ENCODE results near the gene ERGIC1. TPM values are rescaled to one million over a fixed set of nuclear protein-coding genes. Genes with fewer than 3 reads are reported as not detected.

The ERGIC1 gene
- total RNA-seq, 1 donor from 2014 or later, result 99.1 TPM

DNA sequence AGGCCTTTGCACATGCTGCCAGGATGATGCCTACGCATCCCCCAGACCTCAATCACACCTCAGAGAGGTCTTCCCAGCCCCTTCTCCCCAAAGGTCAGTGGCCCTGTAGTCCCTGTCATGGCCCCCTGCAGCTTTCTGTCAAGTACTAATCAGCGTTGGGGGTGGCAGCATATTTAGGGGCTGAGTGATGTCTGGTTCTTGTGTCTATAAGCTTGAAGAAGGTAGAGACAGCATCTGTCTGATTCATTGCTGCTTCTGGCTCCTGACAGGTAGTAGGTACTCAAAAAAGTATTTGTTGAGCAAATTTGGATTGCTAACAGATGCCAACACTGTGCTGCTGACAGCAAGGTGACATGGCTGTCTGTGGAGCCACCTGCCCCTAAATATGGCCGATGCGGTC lies 73.6 kb downstream of the ERGIC1 start:
- DNase-seq (ENCODE audit: low read depth), result no peak

DNA sequence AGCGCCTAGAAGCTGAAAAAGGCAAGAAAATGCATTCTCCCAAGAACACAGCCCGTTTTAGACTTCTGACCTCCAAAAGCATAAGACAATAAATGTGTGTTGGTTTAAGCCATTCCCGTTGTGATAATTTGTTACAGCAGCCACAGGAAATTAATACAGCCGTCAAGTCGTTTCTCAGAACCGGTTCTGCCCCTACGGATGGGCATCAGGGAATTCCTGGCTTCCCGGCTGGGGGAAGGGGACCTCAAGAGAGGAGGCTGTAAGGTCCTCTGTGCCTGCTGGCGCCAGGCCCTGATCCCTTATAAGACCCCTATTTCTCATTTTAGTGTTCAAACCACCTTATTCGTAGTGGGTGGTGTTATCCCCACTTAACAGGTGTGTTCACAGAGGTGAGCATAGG lies 74.6 kb downstream of the ERGIC1 start:
- no peak overlapping the region for H3K4me3 ChIP-seq (ENCODE audit: low read depth, low read length)
- TF ChIP-seq, protein P1, sequence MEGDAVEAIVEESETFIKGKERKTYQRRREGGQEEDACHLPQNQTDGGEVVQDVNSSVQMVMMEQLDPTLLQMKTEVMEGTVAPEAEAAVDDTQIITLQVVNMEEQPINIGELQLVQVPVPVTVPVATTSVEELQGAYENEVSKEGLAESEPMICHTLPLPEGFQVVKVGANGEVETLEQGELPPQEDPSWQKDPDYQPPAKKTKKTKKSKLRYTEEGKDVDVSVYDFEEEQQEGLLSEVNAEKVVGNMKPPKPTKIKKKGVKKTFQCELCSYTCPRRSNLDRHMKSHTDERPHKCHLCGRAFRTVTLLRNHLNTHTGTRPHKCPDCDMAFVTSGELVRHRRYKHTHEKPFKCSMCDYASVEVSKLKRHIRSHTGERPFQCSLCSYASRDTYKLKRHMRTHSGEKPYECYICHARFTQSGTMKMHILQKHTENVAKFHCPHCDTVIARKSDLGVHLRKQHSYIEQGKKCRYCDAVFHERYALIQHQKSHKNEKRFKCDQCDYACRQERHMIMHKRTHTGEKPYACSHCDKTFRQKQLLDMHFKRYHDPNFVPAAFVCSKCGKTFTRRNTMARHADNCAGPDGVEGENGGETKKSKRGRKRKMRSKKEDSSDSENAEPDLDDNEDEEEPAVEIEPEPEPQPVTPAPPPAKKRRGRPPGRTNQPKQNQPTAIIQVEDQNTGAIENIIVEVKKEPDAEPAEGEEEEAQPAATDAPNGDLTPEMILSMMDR (conservative IDR thresholded peaks at IDR 0.05; ENCODE audit: low read depth, low read length), result no peak
- DNase-seq (ENCODE audit: low read depth), result no peak

More for the DNA sequence above, 73.6 kb downstream of the ERGIC1 start:
- H3K4me3 ChIP-seq (ENCODE audit: low read depth, low read length), result no peak overlapping the region
- TF ChIP-seq, protein P1 (conservative IDR thresholded peaks at IDR 0.05; ENCODE audit: low read depth, low read length), result no peak

DNA sequence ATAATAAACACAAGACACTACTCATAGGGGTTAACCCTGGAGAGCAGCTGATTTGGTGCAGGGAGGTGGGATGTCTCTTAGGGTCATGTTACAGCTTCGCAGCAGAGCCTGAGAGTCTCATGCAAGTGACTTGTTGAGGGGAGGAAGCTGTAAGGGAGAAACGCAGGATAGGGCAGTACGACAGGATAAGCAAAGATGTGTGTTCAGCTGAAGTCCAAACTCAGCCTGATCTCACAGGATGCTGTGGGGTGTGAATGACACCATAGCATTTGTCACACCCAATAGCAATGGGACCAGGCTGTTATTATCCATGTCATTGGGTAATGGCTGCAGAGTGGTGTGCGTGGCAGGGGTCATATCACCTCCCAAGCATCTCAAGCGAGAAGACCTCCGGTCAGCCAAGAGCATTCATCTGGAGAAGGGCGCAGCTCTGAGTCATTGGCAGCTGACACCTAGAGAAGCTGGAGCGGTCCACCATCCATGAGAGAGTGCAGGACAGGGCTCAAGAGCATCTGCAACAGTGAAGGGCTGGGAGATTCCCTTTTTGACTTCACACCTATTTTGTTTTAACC lies 76.0 kb downstream of the ERGIC1 start:
- peak; percentile 92 for DNase-seq (ENCODE audit: low read depth)
- TF ChIP-seq, protein P1 (conservative IDR thresholded peaks at IDR 0.05; ENCODE audit: low read depth, low read length), result no peak
- H3K4me3 ChIP-seq (ENCODE audit: low read depth, low read length), result no peak overlapping the region

DNA sequence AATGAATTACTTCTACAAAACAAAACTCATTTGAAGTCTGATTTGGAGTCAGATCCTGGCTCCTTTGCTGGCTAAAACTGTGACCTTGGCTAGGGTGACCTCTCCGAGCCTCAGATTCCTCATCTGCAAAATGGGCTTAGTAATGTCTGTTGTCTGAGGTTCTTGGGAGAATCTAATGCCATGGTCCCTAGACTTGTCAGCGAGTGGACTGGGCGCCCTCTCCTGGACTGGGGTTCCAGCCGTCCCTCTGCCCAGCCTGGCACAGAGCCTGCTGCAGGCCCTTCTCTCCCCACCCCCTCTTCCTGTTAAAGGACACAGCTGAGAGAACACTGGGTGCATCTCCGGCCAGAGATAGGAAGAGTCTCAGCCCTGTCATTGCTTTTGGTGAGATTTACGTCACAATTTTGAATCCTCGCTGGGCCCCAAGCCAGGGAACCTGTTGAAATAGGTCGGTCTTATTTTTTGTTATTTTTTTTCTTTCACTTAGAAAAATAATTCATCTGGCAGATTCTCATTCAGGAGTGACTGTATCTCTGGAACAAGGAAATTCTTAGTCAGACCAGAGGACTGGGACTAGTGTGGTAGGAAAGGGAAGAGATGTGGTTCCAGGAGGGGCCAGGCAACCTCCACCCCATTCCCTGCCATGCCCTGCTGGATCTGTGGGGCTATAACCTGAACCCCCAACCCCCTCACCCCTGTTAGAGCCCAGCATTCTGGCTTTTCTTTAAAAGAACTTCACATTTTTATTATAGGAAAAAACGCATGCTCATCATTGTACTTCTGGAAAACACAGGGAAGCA lies 77.0 kb downstream of the ERGIC1 start:
- no peak overlapping the region for H3K4me3 ChIP-seq (ENCODE audit: low read depth, low read length)
- DNase-seq (ENCODE audit: low read depth), result peak; percentile 88
- TF ChIP-seq, protein P1 (conservative IDR thresholded peaks at IDR 0.05; ENCODE audit: low read depth, low read length), result peak; percentile 70

DNA sequence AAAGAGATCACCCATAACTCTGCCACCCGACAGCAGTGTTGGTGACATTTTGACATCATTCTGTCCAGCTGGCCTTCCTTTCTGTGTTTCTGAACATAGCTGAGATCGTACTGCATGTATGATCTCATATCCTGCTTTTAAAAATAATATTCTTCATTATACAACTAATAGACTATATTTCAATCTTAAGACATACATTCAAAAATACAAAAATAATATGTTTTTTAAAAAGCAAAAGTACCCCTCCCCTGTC lies 77.5 kb downstream of the ERGIC1 start:
- DNase-seq (ENCODE audit: low read depth), result no peak
- H3K4me3 ChIP-seq (ENCODE audit: low read depth, low read length), result no peak overlapping the region
- TF ChIP-seq, protein P1 (conservative IDR thresholded peaks at IDR 0.05; ENCODE audit: low read depth, low read length), result no peak

DNA sequence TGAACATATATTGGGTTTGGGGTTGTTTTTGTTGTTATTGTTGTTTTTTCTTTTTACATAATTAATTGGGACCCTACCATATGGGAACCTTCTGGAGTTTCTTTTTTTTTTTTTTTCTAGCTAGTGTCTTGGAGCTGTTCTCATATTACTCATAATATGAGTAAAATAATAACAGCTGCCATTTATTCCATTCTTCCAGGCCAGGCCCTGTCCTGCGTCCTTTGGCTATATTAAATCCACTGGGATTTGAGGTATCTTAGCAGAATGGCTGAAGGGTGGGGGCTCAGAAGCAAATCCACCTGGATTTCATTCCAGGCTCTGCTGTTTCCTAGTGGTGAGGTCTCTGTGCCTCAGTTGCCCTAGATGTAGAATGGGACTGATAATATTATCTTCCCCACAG lies 77.9 kb downstream of the ERGIC1 start:
- TF ChIP-seq, protein P1 (conservative IDR thresholded peaks at IDR 0.05; ENCODE audit: low read depth, low read length), result no peak
- DNase-seq (ENCODE audit: low read depth), result no peak
- H3K4me3 ChIP-seq (ENCODE audit: low read depth, low read length), result no peak overlapping the region
